Measurements from ENCODE around the gene COL17A1.

Gene COL17A1

DNA sequence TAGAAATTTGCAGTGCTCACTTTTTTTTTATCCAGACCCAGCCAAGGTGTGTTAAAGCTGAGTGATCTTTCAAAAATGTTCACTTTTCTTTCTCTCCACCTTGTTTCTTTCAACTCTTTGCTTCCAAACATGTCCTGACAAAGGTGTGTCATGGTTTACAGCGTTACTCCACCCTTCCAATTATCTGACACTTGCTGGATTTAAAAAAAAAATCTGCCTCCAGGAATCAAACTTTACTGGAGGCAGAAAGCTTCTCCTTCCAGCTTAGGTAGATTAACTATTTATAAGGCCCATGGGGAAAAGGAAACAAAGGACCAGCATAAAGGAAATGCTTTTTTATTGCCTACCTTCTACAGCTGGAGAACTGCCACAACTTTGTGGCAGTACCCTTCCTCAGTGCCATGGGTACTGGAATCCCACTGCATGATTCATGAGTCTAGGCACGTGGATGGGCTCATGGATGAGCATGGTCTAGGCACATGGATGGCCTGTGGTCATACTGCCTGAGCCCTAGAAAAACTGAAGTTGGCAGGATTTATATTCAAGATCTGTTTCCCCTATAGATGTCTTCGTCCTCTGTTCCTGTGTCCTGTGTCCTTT, at the start of gene COL17A1:
Gene COL17A1 (minus strand): TSS at position 80 of the 600 bp plus-strand sequence. CDS start 5,207 bp downstream, outside the sequence.
- no peak for DNase-seq

DNA sequence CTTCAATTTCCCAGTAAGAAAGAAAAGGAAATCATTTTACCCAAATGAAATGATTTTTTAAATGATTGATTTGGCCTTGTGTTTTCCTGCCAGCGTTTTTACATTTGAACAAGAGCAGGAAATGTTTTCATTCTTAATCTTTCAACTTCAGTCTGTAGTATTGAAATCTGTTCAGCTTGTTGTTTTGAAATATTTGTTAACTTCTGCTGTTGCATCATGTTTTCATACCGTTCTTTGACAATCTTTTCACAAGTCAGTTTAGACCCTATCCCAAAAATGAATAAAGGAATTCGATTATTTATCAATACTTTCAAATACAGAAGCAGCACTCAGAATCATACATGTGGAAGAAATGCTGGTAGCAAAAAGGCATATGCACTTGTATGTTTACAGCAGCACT, 44.4 kb upstream of the COL17A1 start:
- no peak for DNase-seq

DNA sequence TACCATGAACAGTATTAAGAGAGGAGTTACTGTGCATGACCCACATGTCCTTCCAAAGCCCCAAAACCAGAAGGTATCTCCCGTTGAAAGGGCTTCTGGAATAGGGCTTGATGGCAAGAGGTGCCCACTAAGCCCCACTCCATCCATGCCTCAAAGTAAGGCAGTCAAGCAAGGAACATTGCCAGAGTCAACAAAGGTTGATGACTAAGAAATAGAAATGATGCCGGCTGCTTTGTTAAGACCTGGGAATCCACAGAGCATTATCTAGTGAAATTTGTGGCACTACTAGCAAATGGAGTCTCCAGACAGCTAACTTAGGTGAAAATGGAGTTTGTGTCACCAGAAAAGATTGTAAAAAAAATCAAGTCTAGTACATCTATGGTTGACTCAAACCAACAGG, 42.5 kb upstream of the COL17A1 start:
- no peak for DNase-seq

DNA sequence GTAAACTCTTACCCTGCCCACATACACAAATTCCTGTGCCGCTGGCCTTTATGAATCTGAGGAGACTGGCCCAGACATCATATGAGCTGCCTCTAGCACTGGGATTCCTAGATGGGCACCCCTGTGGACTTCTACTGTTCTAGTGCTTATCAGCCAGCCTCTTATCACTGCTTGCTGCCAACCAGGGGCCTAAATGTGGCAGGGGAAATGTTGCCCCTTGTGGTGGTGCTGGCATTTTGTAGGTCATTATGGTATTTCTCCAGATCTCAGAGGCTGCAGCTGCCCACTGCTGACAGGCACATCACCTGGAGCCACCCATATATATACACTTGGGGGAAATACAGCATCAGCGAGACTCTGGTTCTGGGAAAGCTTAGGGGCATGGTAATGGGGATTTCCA, 41.7 kb upstream of the COL17A1 start:
- DNase-seq: no peak

GRCh38 chr10:104123397-104123796, 37.7 kb upstream of the COL17A1 start:
- DNase-seq: no peak

- DNase-seq: no peak
Measured at GRCh38 chr10:104122225-104123107, 36.8 kb upstream of the COL17A1 start.

GRCh38 chr10:104121485-104122224, 36.0 kb upstream of the COL17A1 start, which contains the start of gene SFR1:
Gene SFR1 (plus strand): TSS chr10:104122171. CDS start chr10:104122184, 13 bp downstream.
- DNase-seq: peak; percentile 95

DNA sequence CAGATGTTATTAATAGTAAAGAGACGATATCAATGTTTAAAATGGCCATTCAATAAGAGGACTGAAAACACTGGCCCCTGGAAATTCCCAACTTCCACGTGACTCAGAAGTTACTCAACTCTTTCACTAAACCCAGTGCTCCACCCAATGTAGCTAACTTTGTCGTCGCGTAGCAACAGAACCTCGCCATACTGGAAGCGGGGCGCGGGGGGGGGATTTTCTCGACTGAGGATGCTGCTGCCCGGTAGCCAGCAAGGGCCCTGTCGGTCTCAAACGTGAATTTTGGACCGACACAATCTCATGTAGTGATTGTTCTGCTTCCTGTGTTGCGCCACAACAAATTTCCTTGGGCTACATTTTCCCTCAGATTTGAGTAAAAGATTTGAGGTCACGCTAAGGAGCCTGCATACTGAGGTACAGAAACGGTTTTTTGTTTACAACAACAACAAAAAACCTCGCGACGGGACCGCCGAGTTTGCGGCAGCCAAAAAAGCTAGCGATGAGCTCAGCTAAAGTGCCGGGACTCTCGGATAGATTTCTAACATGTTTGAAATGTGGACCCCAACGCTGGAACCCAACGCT, 35.3 kb upstream of the COL17A1 start:
- peak; percentile 26 for DNase-seq

- no peak for DNase-seq
Measured at GRCh38 chr10:104120512-104120902, 34.8 kb upstream of the COL17A1 start.

DNA sequence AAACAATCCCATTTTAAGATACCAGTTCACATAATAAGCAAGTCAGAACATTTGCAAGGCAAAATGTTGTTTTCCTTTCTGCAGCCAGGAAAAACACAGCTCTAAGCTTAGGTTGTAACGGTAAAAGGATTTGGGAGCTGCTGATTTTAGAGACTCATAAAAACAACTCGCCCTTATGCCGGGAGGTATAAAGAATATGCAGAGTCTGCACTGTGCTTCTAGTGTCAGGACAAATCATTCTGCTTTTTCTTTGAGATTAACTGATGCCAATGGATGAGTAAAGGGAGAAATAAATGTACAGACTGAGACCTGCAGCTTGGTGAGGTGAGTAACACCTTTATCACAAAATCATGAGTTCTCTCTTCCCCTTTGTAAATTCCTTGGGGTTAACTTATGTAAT, 34.3 kb upstream of the COL17A1 start:
- DNase-seq: no peak

- DNase-seq: peak; percentile 65
Measured at GRCh38 chr10:104117839-104118323, 32.2 kb upstream of the COL17A1 start.

DNA sequence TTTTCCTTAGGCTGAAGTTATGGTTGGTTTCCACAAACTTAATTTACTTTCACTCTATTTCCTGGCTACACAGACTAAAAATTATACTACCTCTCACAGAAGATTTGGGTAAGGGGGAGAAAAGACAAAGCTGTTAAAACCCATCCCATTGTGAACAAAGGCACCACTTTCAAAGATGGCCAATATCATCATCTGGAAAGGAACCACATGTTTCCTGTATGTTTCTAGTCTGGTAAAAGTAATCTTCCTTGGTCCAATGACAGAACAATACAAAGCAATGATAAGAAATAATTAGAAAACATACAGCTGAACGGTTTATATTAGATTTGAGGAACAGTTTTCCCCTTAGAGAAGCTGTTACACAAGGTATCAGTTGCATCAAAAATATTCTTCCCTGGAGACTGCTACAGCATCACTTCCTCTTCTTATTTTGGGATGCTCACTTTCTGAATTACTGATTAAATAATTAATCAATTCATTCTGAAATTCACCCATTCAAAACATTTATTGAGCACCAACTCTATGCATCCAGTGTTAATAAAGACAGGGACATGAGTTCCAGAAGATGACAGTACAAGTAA, 27.8 kb upstream of the COL17A1 start:
- DNase-seq: no peak

DNA sequence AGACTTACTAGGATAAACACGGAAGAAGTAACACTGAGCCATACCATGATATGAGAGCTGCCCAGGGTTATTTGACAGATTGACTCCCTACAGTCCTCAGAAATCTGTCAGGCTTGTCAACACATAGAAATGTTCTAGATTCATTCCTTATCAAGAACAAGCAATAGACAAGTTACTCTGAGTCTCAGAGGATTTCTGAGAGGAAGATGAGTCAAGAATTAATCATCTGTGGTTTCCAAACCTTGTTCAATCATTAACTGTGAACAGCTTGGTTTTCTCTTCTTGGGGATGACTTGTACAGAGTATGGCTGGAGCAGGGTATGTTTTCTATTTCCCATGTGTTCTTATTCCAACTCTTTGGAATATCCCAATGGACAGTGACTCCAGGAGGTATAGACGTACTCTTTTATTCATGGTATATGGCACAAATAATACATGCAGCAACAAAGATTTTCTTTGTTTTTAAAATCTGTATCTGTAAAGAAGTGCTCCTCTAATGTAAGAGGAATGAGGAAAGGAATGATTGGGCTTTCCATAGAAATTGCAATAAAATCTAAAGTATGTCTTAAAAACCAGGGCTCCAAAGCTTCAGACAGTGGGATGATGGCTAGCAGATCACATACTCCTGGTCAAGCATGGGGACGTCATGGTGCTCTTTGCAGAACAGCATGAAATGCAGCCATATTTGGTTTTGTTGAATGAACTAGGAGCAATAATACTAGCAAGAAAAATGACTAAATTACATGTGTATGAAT, 24.4 kb upstream of the COL17A1 start:
- no peak for DNase-seq

GRCh38 chr10:104104926-104105325, 19.2 kb upstream of the COL17A1 start:
- DNase-seq: no peak

DNA sequence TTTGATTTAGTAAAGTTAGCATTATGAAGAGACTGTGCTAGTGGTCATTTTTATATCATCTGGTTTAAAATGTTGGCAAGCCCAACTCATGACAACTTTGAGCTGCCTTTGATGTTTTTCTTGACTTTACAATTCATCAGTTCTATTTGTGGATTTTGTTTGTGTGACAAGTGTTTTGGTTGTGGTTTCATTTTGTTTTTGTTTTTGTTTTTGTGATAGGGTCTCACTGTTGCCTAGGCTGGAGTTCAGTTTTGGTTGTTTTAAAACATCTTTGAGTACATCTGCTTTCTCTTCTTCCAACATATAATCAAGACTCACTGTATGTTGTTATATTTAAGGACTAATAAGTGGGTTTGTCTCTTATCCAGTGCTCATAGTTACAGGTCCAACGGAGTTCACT, 18.7 kb upstream of the COL17A1 start:
- no peak for DNase-seq

GRCh38 chr10:104103956-104104355, 18.3 kb upstream of the COL17A1 start:
- DNase-seq: no peak

GRCh38 chr10:104101902-104102301, 16.2 kb upstream of the COL17A1 start:
- no peak for DNase-seq

GRCh38 chr10:104100795-104101194, 15.1 kb upstream of the COL17A1 start:
- no peak for DNase-seq

DNA sequence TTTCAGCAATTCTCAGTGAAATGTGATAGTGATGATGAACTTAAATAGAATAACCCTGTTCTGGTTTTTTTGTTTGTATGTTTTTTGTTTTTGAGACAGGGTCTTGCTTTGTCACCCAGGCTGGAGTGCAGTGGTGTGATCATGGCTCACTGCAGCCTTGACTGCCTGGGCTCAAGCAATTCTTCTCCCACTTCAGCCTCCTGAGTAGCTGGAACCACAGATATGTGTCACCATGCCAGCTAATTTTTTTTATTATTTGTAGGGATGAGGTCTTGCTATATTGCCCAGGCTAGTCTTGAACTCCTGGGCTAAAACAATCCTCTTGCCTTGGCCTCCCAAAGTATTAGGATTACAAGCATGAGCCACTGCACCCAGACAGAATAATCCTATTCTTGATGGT, 14.3 kb upstream of the COL17A1 start:
- DNase-seq: no peak

DNA sequence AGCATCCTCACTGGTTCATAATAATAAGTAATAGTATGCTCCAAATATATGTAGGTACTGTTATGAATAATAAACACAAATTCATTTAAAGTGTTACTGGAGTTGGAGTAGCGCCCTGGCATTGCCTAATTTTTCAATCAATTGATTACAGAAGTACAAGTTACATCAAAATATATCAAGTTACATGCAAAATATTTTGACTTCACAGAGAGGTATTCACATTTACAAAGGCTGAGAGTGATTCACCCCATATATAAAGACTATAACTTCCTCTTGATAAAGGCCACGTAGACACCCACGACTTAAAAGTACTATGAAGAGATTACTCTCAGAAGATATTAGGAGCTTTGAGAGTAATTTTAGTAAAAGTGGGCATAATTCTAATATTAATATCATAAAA, 13.6 kb upstream of the COL17A1 start:
- no peak for DNase-seq

- DNase-seq: no peak
Measured at GRCh38 chr10:104098358-104098925, 12.8 kb upstream of the COL17A1 start.

- DNase-seq: no peak
Measured at GRCh38 chr10:104096692-104097091, 11.0 kb upstream of the COL17A1 start.

All from DMS79 (cell line).